HG03439 (cell line): ENCODE results near the gene CA10.

Experiments used
- ATAC-seq: cut with Tn5 transposase; IDR thresholded peaks from one replicate; pipeline ENCODE4 v1.9.1; 2021; ENCODE audit warnings: mild to moderate bottlenecking, moderate library complexity; ENCODE audit not compliant: unreplicated experiment

CA10 gene

DNA sequence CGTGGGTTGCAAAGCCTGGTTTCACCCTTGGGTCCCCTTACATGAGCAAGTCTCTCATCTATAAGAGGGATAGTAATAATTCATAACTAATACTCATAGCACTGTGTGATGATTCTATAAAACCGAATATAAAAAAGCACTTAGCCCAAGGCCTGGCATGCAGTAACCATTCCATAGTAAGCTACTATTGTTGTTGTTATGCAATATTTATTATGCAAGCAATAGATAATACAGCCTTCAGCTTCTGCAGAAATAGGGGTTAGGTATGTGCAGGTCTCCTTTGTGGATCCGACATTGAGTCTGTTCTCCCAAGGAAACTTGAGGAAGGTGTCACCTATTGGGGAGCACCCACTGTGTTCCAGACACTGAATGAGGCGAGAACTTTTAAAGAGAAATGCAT is 497.1 kb downstream of the CA10 start:
- no peak for ATAC-seq

DNA sequence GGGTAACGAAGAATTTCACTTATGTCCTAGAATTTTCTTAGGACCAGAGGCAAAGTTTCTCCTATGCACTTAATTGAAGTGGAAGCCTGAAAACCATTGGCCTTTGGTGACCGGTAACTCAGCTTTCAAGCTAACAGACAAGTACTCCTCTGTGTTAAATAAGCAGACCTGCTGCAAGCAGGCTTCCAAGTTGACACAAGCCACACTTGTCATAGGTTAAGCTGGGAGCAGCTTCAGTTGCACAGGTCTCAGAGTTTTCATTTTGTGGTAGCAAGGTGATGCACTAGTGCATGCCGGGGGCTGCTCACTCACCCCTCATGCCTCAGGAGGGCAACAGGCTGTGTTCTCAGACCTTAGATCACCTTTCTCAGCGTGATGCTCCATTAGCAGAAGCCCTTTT is 498.2 kb downstream of the CA10 start:
- ATAC-seq = no peak

DNA sequence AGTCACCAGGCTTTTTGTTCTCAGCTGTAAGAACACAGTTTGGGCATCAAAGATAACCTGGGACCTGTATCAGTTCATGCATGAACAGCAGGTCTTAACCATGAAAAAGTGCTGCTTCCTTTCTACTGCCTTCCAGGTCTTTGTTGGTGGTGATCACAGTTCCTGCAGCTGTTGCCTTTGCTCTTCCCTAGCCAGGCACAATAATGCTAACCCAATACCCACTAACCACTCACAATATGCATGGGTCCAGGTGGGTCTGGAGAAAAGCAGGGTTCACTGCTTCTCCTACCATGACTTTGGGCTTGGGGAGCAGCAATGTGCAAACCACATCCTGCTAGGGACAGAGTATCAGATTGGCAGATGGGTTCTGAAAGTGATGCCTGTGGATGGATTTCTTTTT is 501.3 kb downstream of the CA10 start:
- no peak for ATAC-seq

DNA sequence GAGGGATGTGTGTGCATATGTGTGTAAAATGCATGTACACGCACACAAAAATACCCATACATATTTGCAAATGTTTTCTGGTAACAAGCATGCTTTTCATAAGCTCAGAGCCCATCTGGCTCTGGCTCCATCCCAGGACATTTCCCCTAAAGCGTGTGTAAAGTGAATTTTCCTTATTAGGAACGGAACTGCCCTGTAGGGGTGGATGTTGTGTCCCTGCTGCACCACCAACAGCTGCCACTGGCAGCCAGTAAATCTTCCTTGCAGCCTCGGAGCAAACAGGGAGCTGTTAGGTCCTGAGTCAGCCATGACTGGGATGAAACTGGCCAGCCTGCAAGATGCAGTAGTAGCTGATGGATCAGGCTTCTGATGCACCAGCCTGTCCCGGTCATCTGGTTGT is 504.6 kb downstream of the CA10 start:
- no peak for ATAC-seq

DNA sequence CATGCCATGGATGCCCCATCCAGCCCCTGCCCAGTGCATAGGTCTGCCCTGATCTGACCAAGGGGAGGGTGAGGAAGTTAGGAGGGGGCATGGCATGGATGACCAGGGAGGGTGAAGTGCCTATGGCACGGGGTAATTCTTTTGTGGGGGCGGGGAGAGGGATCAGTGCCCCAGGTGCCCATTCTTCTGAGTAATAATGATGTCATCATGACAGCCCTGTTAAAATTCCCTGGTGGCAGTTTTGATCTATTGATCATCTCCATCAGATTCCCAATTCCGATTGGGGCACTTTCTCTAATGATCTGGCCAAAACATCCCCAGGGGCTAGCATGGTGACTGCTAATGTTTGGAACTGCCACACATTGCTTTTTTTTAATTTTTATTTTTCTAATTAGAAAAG is 506.0 kb downstream of the CA10 start:
- ATAC-seq = no peak

DNA sequence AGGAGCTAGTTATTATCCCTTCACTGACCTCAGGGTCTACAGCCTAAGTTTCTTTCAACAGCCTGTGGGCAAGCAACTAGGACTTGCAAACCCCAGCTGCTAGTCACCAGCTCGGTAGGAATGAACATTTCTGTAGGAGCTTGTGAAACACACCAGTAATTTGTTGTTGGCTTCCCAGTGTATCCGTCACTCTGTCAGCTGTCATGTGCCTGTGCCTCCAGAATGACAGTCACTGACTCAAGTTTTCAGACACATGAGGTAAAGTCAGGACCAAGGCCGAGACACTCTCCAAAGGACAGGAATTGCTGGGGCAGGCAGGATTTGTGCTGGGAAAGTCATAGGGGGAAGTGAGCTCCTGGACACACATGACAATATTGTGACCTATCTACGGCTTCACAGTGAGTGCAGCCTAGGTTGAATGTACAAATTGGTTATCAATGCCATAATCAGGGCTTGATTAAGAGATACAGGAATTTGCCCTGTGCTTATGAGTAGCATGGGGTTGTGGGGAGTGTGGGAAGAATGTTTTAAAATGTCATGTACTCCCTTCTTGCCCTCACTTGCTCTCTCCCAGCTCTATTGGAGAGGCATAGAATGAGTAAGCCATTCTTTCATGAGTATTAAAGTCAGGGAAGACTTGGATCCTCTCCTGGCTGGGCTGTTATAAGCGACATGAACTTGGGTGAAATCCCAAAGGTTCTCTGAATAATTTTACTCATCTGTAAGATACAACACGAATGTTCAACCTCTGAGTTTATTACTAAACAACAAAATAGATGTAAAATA is 506.8 kb downstream of the CA10 start:
- no peak for ATAC-seq

DNA sequence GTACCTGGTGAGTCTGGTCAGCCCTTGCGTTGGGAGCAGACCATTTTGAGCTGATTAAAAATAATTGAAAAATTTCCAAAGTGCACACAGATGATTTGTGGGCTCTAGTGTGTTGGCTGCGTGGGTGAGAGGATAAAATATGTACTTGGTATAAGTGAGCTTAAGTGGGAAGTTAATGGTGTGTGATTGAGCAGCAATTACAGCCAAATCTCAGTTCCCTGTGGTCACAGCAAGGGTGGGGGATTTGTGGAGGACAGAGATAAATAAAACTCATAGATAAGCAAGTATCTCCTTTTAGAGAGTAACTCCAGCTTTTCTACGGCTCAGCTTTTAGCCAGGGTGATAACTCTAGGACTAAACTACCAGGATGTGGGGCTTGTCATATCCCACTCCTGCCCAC is 507.7 kb downstream of the CA10 start:
- ATAC-seq = no peak

DNA sequence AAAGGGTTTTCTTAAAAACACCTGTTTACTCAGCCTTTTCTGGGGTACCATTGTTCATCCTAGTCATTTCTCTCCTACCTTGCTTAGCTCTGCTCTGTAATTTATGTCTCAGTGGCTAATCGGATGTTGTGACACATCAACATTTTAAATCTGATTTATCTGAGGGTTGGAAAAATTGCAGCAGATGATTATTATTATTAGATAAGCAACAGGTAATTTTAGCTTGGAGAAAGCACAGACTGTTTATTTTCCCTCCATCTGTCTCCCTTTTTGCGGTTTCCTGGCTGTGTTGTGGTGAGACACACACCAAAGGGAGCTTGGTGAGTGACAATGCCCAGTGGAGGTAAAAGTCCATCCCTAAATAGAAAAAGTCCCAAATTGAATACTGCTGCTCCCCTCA is 508.3 kb downstream of the CA10 start:
- no peak for ATAC-seq

DNA sequence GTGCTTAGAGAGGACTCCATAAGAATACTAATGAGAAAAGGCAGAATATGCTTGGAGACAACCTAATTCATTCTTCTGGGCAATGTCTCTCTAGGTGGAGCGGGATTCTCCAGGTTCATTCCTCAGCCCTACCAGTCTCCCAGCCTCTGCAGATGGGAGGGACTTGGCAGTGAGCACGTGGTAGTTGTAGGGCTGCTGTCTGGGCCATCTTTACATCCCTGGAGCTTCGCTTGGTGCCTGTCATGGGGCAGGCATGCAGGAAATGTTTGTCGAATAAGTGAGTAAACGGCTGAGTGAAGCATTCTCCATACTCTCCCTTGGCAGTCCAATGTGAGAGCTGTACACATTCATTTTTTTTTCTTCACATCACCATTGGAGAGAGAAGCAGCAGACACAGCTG is 510.7 kb downstream of the CA10 start:
- no peak for ATAC-seq

DNA sequence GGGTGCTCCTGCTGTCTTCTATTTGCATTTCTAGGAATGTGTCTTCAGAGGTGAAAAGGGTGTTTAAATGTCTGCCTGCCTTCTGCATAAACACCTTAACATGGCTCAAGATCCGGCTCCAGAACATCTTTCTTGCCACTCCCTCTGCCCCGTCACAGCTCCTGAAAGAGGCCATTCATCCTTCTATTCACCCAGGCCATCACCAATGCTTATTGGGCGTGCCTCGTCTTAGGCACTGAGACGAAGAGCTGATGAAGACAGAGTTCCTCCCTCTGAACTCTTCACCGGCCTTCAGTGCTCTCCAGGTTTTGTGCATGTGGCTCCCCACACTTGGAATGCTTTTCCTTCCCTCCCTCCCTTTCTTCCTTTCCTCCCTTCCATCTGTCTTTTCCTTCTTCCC is 511.4 kb downstream of the CA10 start:
- ATAC-seq = no peak

DNA sequence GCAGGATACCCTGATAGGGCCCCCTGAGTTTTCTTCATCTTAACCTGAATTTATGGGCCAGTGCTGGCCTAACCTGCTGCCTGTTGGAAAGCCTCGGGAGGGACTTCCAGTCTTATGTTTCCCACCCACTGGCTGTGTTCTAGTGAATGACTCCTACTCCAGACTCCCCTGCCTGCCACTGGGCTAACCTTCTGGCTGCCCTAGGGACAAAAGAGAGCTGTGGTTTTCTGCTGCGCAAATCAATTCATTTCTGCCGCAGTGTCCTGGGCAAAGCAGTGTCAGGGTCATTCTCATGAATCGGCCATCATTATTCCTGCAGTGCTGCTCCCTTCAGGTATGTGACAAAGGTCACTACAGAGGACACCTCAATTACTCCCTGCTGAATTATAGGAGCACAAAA is 512.0 kb downstream of the CA10 start:
- no peak for ATAC-seq

DNA sequence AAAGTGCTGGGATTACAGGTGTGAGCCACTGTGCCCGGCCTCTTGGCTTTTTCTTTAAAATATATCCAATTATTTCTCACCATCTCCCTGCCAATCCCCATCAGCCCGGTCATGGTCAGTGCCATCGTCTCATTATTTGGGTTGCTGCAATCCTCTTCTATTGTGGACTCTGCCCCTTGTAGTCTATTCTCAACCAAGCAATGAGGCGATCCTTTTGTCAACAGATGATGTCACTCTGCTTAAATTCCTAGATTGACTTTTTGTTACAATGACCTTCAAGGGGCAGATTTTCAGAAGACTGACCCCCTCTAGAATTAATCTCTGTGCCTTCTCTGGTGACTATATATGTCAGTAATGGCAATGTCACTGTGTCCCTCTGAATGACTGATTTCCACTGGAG is 513.5 kb downstream of the CA10 start:
- ATAC-seq = no peak

DNA sequence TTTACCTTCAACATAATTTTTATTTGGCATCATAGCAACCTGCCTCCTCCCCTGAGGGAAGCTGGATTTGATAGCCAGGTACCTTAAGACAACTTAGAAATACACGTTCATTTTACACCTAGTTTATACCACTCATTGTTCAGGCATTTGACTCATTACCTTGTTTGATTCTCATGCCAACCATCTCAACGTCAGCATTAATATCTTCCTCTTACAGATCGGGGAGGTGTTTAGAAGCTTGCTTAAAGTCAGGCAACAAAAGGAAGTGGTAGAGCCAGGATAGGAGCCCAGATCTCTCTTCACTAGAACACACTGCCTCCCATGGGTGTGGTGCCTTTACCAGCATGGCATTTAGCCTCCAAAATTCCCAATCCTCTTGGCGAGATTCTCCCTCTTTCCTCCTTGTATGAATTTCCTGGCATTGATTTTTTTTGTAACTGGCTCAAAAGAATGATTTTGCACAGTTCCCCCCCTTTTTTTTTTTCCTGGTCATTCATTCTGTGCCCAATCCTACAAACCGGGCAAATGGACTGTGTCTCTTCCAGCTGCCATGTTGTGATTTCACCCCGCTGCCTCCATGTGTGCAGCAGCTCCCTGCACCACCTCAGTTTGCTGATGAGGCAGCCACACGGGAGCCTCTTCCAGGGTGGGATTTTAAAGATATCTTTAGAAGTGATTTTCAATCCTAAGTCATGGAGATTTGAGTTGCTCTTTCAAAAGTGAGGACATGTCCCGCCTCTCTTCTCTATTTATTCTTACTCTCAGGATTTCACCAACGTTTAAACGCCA is 514.6 kb downstream of the CA10 start:
- no peak for ATAC-seq

DNA sequence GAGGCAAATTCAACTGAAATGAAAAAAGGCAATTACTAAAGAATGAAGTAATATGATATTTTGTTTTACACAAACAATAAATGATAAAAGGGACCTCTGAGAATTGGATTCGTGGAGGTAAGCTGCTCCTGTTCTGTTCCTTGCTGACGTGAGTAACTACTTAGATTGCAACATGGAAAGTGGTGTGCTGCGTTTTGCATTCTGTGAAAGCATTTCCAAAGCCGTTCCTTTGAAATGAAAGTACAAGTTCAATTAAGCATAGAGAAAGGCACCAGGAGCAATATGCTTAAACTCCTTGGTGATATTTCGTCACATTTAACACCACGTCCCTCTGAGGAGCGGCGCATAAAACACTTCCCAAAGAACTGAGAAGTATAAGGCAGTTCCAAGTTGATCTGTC is 516.5 kb downstream of the CA10 start:
- no peak for ATAC-seq

DNA sequence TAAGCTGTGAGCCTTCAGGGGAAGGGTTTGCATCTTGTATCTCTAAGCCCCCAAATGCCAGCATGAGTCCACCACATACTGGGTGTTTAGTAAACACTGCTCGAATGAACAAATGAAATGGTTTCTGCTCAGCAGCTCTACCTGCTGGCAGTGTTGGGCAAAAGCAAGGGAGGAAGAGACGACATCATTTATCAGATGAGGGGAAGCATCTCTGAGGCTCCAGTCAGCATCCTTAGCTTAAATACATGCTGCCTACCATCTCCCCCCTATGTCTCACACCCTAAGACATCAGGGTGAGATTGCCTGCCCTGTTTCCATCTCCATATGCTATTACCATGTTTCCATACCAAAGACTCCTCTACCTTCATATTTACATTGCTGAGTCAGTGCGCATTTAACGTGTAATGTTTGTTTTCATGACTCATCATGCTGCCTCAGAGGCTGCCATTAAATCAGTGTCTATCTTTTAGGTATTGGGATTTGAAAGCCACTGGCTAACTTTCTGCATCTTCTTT is 518.3 kb downstream of the CA10 start:
- no peak for ATAC-seq

DNA sequence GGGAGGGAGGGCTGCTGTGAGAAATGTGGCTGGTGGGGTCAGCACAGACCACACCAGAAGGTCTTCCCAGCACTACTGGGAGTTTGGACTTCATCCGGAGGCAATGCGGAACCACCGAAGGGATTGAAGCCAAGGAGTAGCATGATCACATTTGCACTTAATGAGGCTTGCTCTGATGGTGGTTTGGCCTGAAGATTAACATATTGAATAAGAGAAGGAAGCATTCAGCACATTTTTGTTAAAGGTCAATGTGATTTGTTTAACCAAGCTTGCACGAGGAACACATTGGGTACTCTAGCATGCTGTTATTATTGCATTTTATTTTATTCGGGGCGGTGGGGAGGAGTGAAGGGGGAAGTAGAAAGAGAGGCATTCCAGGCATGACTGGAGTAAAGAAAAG is 519.5 kb downstream of the CA10 start:
- no peak for ATAC-seq

DNA sequence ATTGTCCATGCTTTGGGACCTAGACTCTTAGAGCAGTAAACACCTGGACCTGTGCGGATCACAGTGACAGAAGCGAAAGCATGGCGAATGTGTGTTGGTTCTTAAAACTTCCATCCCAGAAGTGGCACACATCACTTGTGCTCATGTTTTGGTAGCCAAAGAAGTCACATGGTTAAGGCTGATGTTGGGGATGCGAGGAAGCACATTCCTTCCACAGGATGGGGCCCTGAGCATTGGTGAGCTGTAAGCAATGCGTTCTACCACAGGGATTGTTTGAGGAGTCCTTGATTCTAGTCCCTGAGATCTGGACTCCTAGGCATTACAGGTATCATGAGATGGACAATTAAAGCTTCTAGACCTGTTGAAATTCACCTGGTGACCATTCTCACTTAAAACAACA is 522.2 kb downstream of the CA10 start:
- no peak for ATAC-seq

DNA sequence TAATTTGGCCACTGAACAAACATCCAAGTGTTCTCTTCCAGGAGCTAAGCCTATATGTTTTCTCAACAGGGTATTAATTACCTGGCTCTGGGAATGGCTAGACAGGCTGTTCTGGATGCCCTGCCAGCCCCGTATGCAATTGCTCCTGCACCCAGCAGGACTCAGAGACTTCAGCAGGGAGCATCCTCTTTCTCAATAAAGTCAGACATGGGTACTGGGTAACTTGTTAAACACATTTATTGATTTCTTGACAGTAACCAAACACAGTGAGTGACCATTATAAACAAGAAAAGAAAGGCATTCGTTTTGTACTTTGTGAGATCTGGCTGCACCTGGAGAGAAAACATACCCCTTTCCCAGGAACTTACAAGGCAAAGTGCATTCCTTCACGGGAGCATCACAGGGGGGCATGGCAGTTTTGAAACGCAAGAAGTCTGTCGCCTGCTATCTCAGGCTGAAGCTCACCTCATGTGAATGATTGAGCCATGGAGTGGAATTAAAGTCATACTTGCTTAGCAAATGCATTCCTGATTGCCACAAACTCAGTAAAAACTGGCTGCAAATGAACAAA is 528.3 kb downstream of the CA10 start:
- no peak for ATAC-seq

DNA sequence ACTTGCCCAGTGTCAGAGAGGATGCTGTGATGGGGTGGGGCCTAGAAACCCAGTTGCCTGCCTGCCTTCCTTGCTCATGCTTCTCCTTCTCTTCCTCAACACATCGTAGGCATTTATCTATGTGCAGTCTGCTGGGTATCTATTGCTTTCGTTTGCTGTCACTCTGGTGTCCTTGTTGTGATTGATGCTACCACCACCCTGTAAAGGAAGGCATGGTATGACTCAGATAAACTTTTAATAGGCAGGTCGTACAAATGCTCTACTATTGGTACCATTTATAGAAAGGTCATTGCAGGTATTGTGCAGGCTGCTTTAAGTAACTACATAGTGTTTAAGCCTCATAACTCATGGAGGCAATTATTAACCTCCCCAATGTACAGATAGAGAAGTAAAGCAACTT is 529.3 kb downstream of the CA10 start:
- no peak for ATAC-seq

DNA sequence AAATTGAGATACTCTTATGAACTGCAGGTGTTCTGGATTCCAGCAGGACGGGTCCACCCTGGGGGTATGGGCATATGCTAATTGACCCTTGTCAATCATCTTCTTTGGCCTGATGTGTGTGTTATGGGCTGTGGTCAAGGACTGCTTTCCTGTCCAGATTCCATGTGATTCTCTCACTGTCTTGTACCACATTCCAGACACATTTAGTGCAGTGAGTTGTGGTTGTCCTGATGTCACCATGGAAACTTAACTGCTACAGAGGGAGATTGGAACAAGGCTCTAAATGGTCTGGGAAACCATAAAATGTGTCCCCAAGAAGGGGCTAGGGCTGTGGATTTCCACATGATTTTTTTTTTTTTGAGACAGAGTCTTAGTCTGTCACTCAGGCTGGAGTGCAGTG is 530.7 kb downstream of the CA10 start:
- ATAC-seq = no peak

DNA sequence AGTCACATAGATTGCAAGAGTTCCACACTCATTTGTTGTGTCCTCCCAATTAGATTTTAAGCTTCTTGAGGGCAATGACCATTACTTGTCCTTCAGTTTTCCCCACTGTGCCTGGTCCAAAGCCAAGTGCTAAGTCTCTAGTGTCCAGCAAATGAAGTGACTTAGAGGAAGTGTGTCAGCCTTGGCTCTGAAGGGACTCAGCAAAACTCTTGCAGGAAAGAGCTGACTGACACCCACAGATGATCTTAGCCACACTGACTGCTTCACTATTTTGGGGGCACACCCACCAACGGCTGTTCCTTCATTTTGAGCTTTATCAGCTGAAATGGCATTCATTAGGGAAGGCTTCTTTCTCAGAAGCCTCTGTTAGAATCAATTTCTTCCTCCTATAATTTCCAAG is 540.0 kb downstream of the CA10 start:
- no peak for ATAC-seq

DNA sequence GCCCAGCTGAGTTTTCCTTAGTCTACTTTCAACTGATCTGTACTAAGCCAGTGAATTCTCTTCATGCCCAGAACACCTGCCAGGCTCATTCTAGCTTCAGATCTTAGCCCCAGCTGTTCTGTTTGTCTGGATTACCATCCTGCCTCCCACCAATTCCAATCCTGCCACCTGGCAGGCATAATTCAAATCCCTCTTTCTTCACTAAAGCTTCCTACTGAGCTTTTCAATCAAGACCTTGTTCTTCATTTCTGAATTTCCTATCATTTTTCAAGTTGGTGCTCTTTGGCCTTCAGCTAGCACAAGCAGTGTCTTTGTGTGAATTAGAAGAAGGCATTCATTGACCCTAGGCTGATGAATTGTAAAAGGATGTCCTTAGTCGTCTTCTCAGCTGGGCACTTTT is 540.5 kb downstream of the CA10 start:
- no peak for ATAC-seq
